DND-41 (cell line): Measurements from ENCODE around the gene GLTP.

Experiments
- ATAC-seq: fragments of 200-7000 bp; cut with Tn5 transposase; 3 replicates; pipeline ENCODE4 v1.9.1; 2021; ENCODE audit warnings: low read depth; ENCODE audit not compliant: insufficient read depth
- DNase-seq: peaks from one replicate; pipeline ENCODE4 v3.0.0-alpha.2; 2020
- H2AFZ ChIP-seq: 2 replicates; pipeline ENCODE4 v1.6.0; 2012; ENCODE audit warnings: low read depth, low read length
- H3K27ac ChIP-seq: 2 replicates; pipeline ENCODE4 v1.5.1; 2012; ENCODE audit warnings: low read length, inconsistent platforms
- H3K27me3 ChIP-seq: fragments of 200-600 bp; sonication (generic); 2 replicates; pipeline ENCODE4 v1.6.0; 2012; ENCODE audit warnings: low read length, mild to moderate bottlenecking, inconsistent platforms; ENCODE audit not compliant: insufficient read depth, poor library complexity
- H3K36me3 ChIP-seq: 2 replicates; pipeline ENCODE4 v1.5.1; 2012; ENCODE audit warnings: low read length, inconsistent platforms; ENCODE audit not compliant: insufficient read depth
- H3K4me1 ChIP-seq: 2 replicates; pipeline ENCODE4 v1.5.1; 2012; ENCODE audit warnings: mild to moderate bottlenecking, low read length; ENCODE audit not compliant: insufficient read depth
- H3K4me2 ChIP-seq: 2 replicates; pipeline ENCODE4 v1.6.0; 2012; ENCODE audit warnings: mild to moderate bottlenecking, moderate library complexity, low read length, inconsistent platforms; ENCODE audit not compliant: insufficient read depth
- H3K4me3 ChIP-seq, 2 experiments: fragments of 200-600 bp in 1 of 2; shearing (Covaris generic) in 1 of 2; 2 replicates each; pipeline ENCODE4 v1.5.1; 2012 to 2016; ENCODE audit warnings: inconsistent platforms in 2 of 2, low read length in 2 of 2, mild to moderate bottlenecking in 2 of 2, low read depth in 1 of 2, moderate library complexity in 1 of 2
- H3K79me2 ChIP-seq: 2 replicates; pipeline ENCODE4 v1.6.0; 2012; ENCODE audit warnings: low read length, inconsistent platforms; ENCODE audit not compliant: insufficient read depth
- H3K9ac ChIP-seq: 2 replicates; pipeline ENCODE4 v1.6.0; 2012; ENCODE audit warnings: low read depth, mild to moderate bottlenecking, inconsistent platforms, low read length, moderate library complexity
- H3K9me3 ChIP-seq: 2 replicates; pipeline ENCODE4 v1.5.1; 2012; ENCODE audit warnings: low read length, moderate library complexity, mild to moderate bottlenecking, inconsistent platforms; ENCODE audit not compliant: insufficient read depth, severe bottlenecking
- H4K20me1 ChIP-seq: 2 replicates; pipeline ENCODE4 v1.6.0; 2012; ENCODE audit warnings: low read length; ENCODE audit not compliant: insufficient read depth
- EZH2 ChIP-seq: IDR thresholded peaks from 3 replicates; pipeline ENCODE4 v1.6.1; 2012; ENCODE audit warnings: borderline replicate concordance, low read depth, mild to moderate bottlenecking, moderate library complexity, low read length, inconsistent platforms; ENCODE audit not compliant: severe bottlenecking
- TF ChIP-seq, protein P1 (sequence below): IDR thresholded peaks from 2 replicates; pipeline ENCODE4 v1.5.1; 2012; ENCODE audit warnings: borderline replicate concordance, low read length, moderate library complexity, mild to moderate bottlenecking; ENCODE audit not compliant: poor library complexity, severe bottlenecking; ENCODE audit errors: extremely low read depth

The GLTP gene

DNA sequence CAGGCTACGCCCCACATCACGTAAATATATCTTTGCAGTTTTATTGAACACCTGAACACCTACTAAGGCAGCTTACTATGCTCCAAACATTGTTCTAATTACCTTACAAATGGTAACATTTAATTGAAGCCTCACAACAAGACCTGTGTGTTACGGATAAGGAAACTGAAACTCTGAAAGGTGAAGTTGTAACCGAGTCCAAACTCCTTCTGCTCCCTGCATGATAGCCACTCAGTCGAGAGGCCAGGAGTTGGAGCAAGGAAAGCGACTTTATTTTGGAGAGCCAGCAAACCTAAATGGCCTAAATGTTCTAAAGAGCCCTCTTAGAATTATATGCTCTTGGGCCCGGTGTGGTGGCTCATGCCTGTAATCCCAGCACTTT, 34.5 kb downstream of the GLTP start:
- Histone ChIP-seq H3K9ac (no peak overlapping the region), H3K79me2 (no peaks in the 10 kb centered on the region), H3K27me3 (no peaks in the 10 kb centered on the region), H3K4me1 (peaks cover 8% of the 10 kb centered on the region), H3K27ac (no peak overlapping the region), H4K20me1 (no peaks in the 10 kb centered on the region), H3K9me3 (no peaks in the 10 kb centered on the region), H2AFZ (peak overlapping the region; percentile 62), H3K4me2 (peak overlapping the region; percentile 62), H3K4me3 (0 out of 4 replicates have a peak overlapping the region, but pooled peaks of 1 of the 2 experiments have one; percentile 48), H3K36me3 (no peaks in the 10 kb centered on the region)
- ATAC-seq (no peak), DNase-seq (no peak)
- TF ChIP-seq EZH2, result no peak
- TF ChIP-seq, protein P1, sequence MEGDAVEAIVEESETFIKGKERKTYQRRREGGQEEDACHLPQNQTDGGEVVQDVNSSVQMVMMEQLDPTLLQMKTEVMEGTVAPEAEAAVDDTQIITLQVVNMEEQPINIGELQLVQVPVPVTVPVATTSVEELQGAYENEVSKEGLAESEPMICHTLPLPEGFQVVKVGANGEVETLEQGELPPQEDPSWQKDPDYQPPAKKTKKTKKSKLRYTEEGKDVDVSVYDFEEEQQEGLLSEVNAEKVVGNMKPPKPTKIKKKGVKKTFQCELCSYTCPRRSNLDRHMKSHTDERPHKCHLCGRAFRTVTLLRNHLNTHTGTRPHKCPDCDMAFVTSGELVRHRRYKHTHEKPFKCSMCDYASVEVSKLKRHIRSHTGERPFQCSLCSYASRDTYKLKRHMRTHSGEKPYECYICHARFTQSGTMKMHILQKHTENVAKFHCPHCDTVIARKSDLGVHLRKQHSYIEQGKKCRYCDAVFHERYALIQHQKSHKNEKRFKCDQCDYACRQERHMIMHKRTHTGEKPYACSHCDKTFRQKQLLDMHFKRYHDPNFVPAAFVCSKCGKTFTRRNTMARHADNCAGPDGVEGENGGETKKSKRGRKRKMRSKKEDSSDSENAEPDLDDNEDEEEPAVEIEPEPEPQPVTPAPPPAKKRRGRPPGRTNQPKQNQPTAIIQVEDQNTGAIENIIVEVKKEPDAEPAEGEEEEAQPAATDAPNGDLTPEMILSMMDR, result no peak

DNA sequence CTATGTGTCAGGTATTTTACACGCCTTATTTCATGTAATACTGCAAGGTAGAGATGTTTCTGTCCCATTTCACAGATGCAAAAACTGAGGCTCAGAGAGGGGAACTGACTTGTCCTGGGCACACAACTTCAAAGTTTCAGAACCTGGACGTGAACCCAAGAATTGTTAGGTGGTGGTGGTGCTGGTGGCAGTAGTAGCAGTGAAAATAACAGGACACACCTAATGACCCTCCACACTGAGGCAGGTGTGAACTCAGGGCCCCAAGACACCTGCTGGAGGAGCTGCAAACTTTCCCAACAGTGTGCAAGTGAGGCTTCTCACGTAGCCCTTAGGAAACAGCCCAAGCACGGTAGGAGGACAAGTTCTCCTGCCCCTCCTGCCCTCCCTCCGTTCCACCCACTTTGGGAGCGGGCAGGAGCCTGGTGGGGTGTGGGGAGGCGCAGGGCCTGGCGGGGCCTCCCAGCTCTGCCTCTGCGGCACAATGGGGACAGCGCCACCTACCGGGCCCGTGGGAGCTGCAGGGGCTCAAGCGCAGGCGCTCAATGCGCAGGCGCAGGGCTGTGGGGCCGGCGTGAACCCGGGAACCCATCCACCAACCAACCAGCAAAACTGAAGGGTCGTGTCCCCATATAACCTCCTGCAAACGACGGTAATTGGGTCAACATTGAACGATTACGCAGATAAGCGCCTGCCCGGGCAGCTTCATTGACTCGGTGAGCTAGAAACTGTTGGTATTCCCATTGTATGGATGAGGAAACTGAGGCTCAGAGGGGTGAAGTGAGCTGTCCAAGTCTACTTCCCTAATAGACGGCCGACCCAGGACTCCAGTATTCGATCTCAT, 35.1 kb downstream of the GLTP start:
- Histone ChIP-seq H3K79me2 (no peaks in the 10 kb centered on the region), H3K27me3 (no peaks in the 10 kb centered on the region), H3K4me3 (peak overlapping the region in 1 of 2 experiments; percentile 48; a peak in 2 of 4 replicates), H3K36me3 (no peaks in the 10 kb centered on the region), H3K9ac (no peak overlapping the region), H3K4me1 (peaks cover 8% of the 10 kb centered on the region), H2AFZ (peak overlapping the region; percentile 62), H3K9me3 (no peaks in the 10 kb centered on the region), H4K20me1 (no peaks in the 10 kb centered on the region), H3K4me2 (peak overlapping the region; percentile 62), H3K27ac (no peak overlapping the region)
- ATAC-seq (peak; percentile 95), DNase-seq (peak; percentile 79)
- no peak for TF ChIP-seq EZH2
- TF ChIP-seq, protein P1, result peak; percentile 87

DNA sequence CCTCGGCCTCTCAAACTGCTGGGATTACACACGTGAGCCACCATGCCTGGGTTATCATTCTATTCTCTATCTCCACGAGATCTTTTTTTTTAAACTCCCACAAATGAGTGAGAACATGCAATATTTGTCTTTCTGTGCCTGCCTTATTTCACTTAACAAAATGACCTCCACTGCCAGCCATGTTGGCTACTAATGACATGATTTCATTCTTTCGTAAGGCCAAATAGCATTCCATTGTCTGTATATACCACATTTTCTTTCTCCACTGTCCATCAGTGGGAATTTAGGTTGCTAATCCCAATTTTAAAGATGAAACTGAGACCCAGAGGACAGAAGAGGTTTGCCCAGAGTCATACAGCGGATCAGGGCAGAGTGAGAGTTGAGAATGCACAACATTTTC, 36.2 kb downstream of the GLTP start:
- no peak overlapping the region for H3K9ac ChIP-seq
- H3K36me3 ChIP-seq, result no peaks in the 10 kb centered on the region
- no peak overlapping the region for H3K27ac ChIP-seq
- H3K4me3 ChIP-seq, result no peak overlapping the region
- H4K20me1 ChIP-seq, result no peaks in the 10 kb centered on the region
- ATAC-seq, result no peak
- H3K4me1 ChIP-seq, result peaks cover 8% of the 10 kb centered on the region
- H3K4me2 ChIP-seq, result no peak overlapping the region
- H3K9me3 ChIP-seq, result no peaks in the 10 kb centered on the region
- no peak for DNase-seq
- H2AFZ ChIP-seq, result no peak overlapping the region
- H3K27me3 ChIP-seq, result no peaks in the 10 kb centered on the region
- TF ChIP-seq, protein P1, result no peak
- no peak for TF ChIP-seq EZH2
- no peaks in the 10 kb centered on the region for H3K79me2 ChIP-seq

DNA sequence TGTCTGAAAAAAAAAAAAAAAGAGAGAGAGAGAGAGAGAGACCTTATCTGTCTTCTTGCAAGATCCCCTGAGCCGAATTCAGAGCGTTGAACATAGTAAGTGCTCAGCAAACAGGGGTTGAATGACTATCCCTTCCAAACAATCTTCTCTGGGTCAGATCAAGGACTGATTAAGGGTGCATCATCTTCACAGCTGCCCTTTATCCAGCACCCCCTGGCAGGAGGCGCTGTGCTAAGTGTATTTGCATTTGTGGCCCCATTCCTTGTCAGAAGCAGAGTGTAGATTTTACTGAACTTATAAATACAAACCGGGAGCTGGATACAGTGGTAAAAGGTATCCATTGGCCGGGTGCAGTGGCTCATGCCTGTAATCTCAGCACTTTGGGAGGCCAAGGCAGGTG, 38.3 kb downstream of the GLTP start:
- Histone ChIP-seq H3K27ac (no peak overlapping the region), H3K4me2 (no peak overlapping the region), H3K4me3 (no peak overlapping the region), H2AFZ (no peak overlapping the region), H3K27me3 (no peaks in the 10 kb centered on the region), H3K9ac (no peak overlapping the region), H4K20me1 (no peaks in the 10 kb centered on the region), H3K9me3 (no peaks in the 10 kb centered on the region), H3K4me1 (peaks cover 8% of the 10 kb centered on the region), H3K36me3 (no peaks in the 10 kb centered on the region), H3K79me2 (no peaks in the 10 kb centered on the region)
- DNase-seq, result no peak
- no peak for TF ChIP-seq EZH2
- TF ChIP-seq, protein P1, result no peak
- no peak for ATAC-seq
